ELF-1 (cell line): ENCODE data around the gene C16orf86.
"Not testable (repeated sequence)": the region's sequence is repeated elsewhere in the genome, so short reads cannot be mapped to it uniquely, and the experiment has no call there.

Experiments used
- DNase-seq: peaks from one replicate; pipeline ENCODE4 v3.0.0-alpha.2; 2016; ENCODE audit warnings: low read depth, low spot score

C16orf86 gene

DNA sequence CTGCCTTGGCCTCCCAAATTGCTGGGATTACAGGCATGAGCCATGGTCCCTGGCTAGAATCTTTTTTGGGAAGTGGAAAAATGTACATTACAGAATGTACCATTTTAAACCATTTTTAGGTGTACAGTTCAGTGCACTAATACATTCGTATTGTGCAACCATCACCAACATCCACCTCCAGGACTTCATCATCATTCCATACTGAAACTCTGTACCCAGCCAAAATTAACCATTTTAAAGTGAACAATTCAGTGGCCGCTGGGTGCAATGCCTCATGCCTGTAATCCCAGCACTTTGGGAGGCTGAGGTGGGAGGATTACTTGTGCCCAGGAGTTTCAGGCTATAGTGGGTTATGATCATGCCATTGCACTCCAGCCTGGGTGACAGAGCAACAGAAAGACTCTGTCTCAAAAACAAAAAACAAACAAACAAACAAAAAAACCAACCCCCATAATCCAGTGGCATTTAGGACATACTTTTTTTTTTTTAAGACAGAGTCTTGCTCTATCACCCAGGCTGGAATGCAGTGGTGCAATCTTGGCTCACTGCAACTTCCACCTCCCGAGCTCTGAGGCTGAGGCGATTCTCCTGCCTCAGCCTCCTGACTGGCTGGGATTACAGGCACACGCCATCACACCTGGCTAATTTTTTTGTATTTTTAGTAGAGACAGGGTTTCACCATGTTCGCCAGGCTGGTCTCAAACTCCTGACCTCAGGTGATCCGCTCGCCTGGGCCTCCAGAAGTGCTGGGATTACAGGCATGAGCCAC lies 27.1 kb downstream of the C16orf86 start:
- DNase-seq, result not testable (repeated sequence)

DNA sequence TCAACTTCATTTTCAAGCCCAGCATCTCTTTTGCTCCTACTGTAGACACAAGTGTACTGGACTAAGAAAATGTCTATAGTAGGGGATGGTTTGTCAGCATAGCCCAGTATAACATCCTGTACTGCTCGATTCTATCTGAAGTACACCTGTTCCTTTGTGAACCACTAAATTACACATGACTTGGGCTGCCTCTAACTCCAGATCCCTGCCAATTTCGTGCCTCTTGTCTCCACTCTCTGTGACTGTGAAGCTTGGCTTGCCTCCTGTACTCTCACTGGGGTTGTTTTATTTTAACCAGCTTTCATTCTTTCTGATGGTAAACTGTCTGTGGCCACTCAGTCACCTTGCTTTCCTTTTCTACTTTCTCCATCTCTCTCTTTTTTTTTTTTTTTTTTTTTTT lies 28.0 kb downstream of the C16orf86 start:
- DNase-seq, result no peak

DNA sequence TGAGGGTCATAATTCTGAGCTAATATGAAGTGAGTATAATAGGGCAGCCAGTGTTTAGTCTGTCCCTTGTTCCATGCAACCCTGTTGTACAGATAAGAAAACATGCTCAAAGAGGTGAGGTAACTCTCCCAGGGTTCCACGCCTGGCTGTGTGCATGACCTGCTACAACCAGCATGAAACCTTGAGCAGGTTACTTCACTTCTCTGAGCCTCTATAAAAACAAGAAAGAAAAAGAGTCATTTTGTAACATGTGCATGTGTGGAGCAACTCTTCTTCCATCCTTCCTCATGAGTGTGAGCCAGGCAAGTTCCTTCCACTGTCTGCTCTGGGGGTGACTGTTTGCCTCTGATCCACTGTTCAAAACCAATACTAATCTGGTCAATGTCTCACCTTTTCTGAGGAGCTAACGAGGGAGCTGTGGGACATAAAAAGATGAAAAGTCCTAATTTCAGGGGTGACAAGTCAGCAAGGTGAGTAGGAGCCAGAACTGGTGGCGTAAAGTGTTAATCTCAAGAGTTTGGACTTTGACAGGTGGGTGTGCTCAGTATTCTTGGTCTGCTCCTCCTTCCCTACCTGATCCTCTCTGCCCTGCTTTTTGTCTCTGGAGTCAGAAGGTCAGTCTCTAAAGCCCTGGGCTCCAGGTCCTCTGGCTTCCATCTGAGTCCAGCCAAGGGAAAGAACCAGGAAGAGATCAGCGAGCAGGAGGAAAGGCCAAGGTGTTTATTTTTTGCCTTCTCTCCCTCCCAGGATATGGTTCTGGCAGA lies 31.0 kb downstream of the C16orf86 start:
- DNase-seq, result no peak

DNA sequence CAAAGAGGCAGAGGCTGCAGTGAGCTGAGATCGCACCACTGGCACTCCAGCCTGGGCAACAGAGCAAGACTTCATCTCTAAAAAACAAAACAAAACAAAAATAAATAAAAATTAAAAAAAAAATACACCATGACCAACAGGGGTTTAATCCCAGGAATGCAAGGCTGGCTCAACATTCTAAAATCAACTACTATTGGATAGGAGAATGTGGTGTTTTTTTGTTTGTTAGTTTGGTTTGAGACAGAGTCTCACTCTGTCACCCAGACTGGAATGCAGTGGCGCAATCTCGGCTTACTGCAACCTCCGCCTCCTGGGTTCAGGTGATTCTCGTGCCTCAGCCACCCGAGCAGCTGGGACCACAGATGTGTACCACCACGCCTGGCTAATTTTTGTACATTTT lies 32.7 kb downstream of the C16orf86 start:
- no peak for DNase-seq

DNA sequence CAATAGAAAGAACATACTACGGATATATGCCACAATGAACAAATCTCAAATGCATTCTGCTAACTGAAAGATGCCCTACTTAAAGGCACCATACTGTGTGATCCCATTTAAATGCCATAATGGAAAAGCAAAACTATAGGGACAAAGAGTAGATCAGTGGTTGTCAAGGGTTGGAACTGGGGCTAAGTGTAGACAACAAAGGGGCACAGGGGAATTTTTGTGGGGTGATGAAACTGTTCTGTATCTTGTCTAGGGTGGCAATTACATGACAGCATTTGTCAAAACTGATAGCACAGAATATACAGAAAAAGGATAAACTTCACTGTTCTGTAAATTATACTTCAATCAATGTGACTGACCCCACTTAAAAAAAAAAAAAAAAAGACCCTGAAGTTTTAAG lies 34.8 kb downstream of the C16orf86 start:
- DNase-seq, result no peak

DNA sequence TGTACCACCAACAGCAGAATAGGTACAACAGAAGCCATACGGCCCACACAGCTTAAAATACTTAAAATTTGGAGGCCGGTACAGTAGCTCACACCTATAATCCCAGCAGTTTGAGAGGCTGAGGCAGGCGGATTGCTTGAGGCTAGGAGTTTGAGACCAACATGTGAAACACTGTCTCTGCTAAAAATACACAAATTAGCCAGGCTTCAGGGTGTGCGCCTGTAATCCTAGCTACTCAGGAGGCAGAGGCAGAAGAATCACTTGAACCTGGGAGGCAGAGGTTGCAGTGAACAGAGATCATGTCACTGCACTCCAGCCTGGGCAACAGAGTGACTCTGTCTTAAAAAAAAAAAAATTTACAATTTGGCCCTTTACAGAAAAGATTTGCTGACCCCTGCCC lies 35.5 kb downstream of the C16orf86 start:
- peak; percentile 6 for DNase-seq

DNA sequence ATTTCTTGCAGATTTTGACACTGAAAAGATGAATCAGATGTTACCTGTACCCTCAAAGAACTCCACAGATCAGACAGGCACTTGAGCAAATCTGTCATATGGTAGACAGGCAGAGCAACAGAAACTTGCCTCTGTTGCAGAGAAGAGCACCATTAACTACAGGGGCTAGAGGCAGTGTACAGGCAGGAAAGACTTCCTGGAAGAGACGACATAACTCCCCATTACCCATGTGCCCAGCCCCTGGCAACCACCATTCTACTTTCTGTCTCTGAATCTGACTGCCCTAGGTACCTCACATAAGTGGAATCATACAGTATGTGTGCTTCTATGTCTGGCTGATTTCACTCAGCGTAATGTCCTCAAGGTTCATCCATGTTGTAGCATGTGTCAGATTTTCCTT lies 37.0 kb downstream of the C16orf86 start:
- no peak for DNase-seq

DNA sequence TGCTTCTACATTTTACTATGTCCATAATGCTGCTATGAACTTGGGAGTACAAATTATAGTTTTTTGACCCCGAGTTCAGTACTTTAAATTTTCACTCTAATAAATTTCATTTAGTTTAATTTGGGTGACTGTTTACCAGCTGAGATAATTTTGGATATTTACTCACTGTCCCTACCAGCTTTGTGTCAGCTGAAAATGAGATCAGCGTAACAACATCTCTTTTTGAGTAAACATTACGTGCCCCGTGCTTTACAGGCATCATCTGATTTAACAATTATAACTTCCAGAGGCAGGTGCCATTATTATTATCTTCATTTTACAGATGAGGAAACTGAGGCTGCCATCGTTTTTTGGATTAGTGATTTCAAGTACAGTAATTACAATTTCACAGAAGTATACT lies 37.5 kb downstream of the C16orf86 start:
- DNase-seq, result no peak

DNA sequence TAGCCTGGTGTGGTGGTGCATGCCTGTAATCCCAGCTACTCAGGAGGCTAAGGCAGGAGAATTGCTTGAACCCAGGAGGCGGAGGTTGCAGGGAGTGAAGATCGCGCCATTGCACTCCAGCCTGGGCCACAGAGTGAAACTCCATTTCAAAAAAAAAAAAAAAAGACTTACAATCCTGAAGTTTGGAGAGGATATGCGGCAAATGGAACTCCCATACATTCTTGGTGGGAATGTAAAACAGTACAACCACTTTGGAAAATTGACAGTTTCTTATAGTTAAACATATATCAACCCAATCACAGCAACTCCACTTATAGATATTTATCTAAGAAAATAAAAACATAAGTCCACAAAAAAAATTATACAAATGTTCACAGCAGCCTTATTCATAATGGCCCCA lies 40.6 kb downstream of the C16orf86 start:
- no peak for DNase-seq

DNA sequence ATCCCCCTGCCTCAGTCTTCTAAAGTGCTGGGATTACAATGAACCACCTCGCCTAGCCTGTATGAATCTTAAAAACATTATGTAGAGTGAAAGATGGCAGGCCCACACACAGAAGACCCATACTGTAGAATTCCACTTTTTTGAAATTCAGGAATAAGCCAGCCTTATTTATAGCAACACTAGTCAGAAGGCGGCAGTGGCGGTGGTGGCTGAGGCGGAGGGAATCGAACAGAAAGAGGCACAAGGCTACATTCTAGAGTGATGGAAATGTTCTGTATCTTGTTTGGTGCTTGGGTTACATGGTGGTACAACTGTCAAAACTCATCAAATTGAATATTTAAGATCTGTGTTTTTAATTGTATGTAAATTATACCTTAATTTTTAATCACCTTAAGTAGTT lies 41.2 kb downstream of the C16orf86 start:
- DNase-seq, result no peak

DNA sequence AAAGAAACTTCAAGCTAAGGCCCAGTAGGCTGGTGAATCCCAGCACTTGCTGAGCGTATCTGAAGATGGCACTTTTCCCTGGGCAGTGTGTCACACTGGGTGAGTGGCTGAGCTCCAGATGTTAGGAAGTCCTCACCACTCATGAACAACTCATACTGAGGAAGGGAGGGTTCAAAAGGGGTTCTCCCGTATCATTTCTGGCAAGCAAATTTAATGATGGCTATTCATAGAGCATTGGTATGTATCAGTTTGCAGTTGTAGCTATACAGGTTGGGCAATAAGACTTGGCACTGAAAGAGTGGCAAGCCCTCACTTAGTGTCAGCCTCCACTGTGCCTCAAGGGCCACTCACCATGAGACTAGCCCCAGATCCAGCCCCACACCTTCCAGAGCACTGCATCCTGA lies 41.8 kb downstream of the C16orf86 start:
- no peak for DNase-seq

DNA sequence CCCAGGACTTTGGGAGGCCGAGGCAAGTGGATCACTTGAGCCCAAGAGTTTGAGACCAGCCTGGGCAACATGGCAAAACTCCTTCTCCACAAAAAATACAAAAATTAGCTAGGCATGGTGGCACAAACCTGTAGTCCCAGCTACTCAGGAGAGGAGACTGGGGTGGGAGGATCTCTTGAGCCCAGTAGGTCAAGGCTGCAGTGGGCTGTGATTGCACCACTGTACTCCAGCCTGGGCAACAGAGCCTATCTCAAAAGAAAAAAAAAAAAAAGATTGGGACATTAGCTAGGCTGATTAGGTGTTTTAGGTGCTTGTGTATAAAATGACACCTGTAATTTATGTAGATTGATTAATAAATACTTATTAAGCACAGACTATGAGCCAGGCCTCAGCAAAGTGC lies 42.4 kb downstream of the C16orf86 start:
- no peak for DNase-seq

DNA sequence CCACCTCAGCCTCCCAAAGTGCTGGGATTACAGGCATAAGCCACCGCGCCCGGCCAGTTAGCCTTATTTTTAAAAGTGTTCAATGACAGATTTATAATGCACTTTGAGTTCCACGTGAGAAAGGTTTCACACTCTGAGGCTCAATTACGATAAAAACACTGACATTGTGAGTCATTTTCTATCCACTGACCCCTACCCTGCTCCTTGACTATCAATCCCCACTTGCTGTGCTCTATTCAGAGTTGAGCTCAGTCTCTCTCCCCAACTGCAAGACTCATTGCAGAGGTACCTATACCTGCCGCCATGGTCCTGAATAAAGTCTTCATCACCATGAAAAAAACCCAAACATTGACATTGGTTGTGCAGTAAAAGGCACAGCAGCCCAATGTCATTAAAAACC lies 44.0 kb downstream of the C16orf86 start:
- DNase-seq, result no peak

DNA sequence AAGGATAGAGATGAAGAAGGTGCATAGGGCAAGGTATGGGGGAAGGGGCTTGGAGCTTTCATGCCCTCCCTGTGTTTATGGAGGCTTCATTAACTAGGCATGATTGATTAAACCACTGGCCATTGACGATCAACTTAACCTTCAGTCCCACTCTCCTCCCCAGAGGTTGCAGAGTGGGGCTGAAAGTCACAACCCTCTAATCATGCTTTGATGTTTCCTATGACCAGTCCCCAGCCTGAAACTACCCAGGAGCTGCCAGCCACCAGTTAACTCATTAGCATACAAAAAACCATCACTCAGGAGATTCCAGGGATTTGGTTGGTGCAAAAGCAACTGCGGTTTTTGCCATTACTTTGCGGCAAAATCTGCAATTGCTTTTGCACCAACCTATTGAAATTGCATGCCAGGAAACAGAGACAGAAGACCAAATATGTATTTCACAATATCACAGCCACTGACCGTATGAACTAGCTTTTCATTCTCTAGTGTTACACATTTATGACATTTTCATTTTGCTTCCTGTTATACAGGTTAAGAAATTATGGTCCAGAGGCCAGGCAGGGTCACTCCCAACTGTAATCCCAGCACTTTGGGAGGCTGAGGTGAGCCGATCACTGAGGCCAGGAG lies 47.1 kb downstream of the C16orf86 start:
- DNase-seq, result no peak

DNA sequence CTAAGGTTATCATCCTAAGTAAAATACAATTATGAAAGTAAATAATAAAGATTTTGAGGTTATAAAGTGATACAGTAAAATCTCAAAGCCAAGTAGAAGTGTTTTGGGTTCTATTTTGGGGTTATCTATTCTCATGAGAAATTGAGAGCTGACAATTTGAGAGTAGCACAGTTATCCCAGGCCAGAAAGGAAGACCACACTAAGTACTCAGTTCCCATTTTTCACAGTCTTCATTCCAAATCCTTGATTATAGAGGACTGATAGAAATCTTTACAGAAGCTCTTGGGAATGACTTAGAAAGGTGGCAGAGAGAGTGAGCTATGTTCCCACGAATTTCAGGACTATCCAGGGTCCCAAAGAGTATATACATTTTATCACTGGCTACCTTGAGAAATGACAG lies 47.9 kb downstream of the C16orf86 start:
- no peak for DNase-seq

DNA sequence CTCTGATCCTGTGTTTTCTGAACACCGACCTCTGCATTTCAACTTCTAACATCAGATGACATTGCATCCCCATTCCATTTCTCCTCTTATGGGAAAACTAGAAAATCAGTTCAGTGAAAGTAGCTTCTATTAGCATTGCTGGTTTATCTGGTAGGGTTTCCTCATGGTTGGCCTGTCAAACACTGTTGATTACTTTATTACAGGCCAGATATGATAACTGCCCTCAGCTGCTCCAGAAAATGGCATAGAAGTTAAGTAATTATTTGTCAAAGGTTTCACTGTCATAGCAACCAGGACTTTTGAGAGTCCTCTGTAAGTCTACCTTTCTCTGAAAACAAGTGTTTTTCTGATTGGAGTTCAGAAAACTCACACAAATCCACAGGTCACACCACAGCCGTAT lies 49.5 kb downstream of the C16orf86 start:
- no peak for DNase-seq
